PFSK-1 (cell line): ENCODE data around the gene UBR4.

ENCODE experiments used
- FOXP2 ChIP-seq: optimal IDR thresholded peaks from 2 replicates; pipeline ENCODE3; 2011; ENCODE audit warnings: borderline replicate concordance, control low read depth, inconsistent platforms; ENCODE audit not compliant: insufficient read depth; ENCODE audit errors: extremely low read length, extremely low read depth
- POLR2AphosphoS5 ChIP-seq: IDR thresholded peaks from 2 replicates; pipeline ENCODE4 v1.6.1; 2012; ENCODE audit warnings: low read depth, mild to moderate bottlenecking, control low read depth, low read length, moderate library complexity
- SIN3A ChIP-seq: IDR thresholded peaks from 2 replicates; pipeline ENCODE4 v1.6.1; 2012; ENCODE audit warnings: mild to moderate bottlenecking, low read length, moderate library complexity, borderline replicate concordance; ENCODE audit not compliant: insufficient read depth
- TAF1 ChIP-seq: IDR thresholded peaks from 2 replicates; pipeline ENCODE4 v1.6.1; 2012; ENCODE audit warnings: low read length, control low read depth, borderline replicate concordance; ENCODE audit not compliant: insufficient read depth

DNA sequence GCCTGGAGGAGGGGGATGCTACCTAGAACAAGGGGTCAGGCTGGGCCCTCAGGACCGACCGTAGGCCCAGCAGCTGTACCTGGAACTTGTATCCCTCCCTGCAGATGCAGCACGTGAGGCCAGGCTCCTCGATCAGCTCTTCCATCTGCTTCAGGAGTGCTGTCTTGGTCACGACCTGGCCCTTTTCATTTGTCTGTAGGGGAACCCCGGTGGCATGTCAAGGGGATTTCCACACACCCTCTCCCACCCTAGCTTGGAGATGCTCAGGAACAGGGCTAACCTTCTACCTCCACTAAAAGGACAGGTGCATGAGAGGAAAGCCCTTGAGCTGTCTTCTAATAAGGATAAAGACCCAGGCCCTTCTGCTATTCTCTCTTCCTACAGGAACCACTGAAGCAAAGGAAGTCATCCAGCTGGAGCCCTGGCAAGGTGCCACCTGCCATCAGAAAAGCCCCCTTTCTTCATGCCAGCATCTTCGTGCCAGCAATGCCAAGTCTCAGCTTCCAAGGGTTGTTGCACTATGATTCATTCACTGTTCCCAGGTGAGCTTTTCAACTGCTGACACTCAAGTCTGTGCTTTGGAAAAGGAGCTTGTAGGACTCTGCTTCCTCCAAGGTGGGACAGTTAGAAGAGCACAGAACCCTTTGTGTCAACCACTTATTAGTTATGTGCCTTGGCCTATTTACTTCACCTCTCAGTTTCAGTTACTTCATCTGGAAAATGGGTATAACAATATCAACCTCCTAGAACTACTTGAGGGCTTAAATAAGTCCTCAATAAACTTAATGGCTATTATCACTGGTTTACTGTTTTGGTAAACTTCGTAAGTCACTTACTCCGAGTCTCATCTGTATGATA, 122.1 kb downstream of the UBR4 start:
- TF ChIP-seq POLR2AphosphoS5 (no peak), FOXP2 (no peak), SIN3A (no peak), TAF1 (no peak)
